SHP77 (cell line): ENCODE data around the gene CDAN1.

ENCODE experiments used
- DNase-seq, 2 experiments: peaks; one replicate each; lab custom pipeline; 2025; lab: John Stamatoyannopoulos, UW

Gene CDAN1

GRCh38 chr15:42733027-42733426, 3.9 kb downstream of the CDAN1 start:
- DNase-seq: no peak

- DNase-seq: no peak
These were observed 4.7 kb downstream of the CDAN1 start for GRCh38 chr15:42732095-42732827.

GRCh38 chr15:42731461-42731860, 5.5 kb downstream of the CDAN1 start:
- DNase-seq: no peak

GRCh38 chr15:42730536-42730935, 6.4 kb downstream of the CDAN1 start:
- DNase-seq: no peak

- no peak for DNase-seq
These were observed 6.8 kb downstream of the CDAN1 start for GRCh38 chr15:42730135-42730534.

- DNase-seq: no peak
These were observed 7.5 kb downstream of the CDAN1 start for GRCh38 chr15:42729409-42729808.

GRCh38 chr15:42728972-42729371, 8.0 kb downstream of the CDAN1 start:
- no peak for DNase-seq

- no peak for DNase-seq
These were observed 8.4 kb downstream of the CDAN1 start for GRCh38 chr15:42728560-42728959.

- DNase-seq: no peak
These were observed 9.1 kb downstream of the CDAN1 start for GRCh38 chr15:42727750-42728381.

- no peak for DNase-seq
These were observed 10.8 kb downstream of the CDAN1 start for GRCh38 chr15:42726114-42726513.

GRCh38 chr15:42725331-42725903, 11.5 kb downstream of the CDAN1 start:
- no peak for DNase-seq

GRCh38 chr15:42724276-42724675, 12.7 kb downstream of the CDAN1 start:
- no peak for DNase-seq

GRCh38 chr15:42723068-42723467, 13.9 kb downstream of the CDAN1 start:
- DNase-seq: no peak

- no peak for DNase-seq
These were observed 15.0 kb downstream of the CDAN1 start for GRCh38 chr15:42721916-42722315.

- no peak for DNase-seq
These were observed 15.9 kb downstream of the CDAN1 start for GRCh38 chr15:42721016-42721415.

GRCh38 chr15:42720071-42720470, 16.9 kb downstream of the CDAN1 start:
- DNase-seq: no peak

GRCh38 chr15:42719043-42719442, 17.9 kb downstream of the CDAN1 start:
- DNase-seq: no peak

- DNase-seq: no peak
These were observed 20.3 kb downstream of the CDAN1 start for GRCh38 chr15:42716626-42717025.

- DNase-seq: no peak
These were observed 20.8 kb downstream of the CDAN1 start for GRCh38 chr15:42716125-42716524.

- no peak for DNase-seq
These were observed 24.3 kb downstream of the CDAN1 start for GRCh38 chr15:42712584-42712983.

- no peak for DNase-seq
These were observed 25.2 kb downstream of the CDAN1 start for GRCh38 chr15:42711746-42712145.

GRCh38 chr15:42710662-42711061, 26.3 kb downstream of the CDAN1 start:
- no peak for DNase-seq

GRCh38 chr15:42707873-42708544, 28.9 kb downstream of the CDAN1 start:
- no peak for DNase-seq
